HepG2 (cell line): ENCODE results near the gene TP73. TPM values are rescaled to one million over a fixed set of nuclear protein-coding genes. Genes with fewer than 3 reads are reported as not detected.

Experiments used
- ATAC-seq: fragments of 200-7000 bp; cut with Tn5 transposase; 3 replicates; pipeline ENCODE4 v1.9.1; 2020; ENCODE audit warnings: mild to moderate bottlenecking, moderate library complexity
- BruUV-seq: library from RNA; stranded (reverse); fragments of 400-500 nt; replicated peaks from 2 replicates; lab custom pipeline; 2021; lab: Mats Ljungman, UMichigan
- CTCF ChIA-PET: fragments of 300-600 bp; formaldehyde crosslinking; extraction: SDS; loops from one replicate; lab custom pipeline; 2021; ENCODE audit warnings: low total read pairs, inconsistent platforms, low intra/inter-chr PET ratio; lab: Yijun Ruan, JAX
- POLR2A ChIA-PET: fragments of 350-600 bp; sonication (Branson Sonifier 250); formaldehyde crosslinking; loops from one replicate; lab custom pipeline; 2020; ENCODE audit warnings: antibody characterized with exemption, inconsistent platforms; lab: Yijun Ruan, JAX
- DNase-seq: peaks from one replicate; pipeline ENCODE4 v3.0.0-alpha.2; 2015; ENCODE audit warnings: low spot score
- FAIRE-seq: peaks from 3 replicates; lab custom pipeline; 2011; peaks lifted over from hg19 to GRCh38; lab: Jason Lieb, UNC
- H2AFZ ChIP-seq: one replicate; pipeline ENCODE4 v1.6.1; 2011; ENCODE audit warnings: low read length, inconsistent platforms
- H3K27ac ChIP-seq: fragments of 300-600 bp; 3 replicates; pipeline ENCODE4 v1.8.0; 2011; ENCODE audit warnings: mixed run types, mild to moderate bottlenecking, mixed read lengths, low read length, inconsistent platforms; ENCODE audit not compliant: insufficient read depth; ENCODE audit errors: extremely low read length
- H3K27me3 ChIP-seq, 2 experiments: fragments of 200-600 bp in 1 of 2; 2 replicates in 1 of 2; 3 replicates in 1 of 2; pipeline versions ENCODE4 v1.6.0 to v1.8.0; 2011; ENCODE audit warnings: low read length in 2 of 2, mild to moderate bottlenecking in 2 of 2, moderate library complexity in 2 of 2, inconsistent platforms in 1 of 2; ENCODE audit not compliant: insufficient read depth in 2 of 2, control insufficient read depth in 1 of 2
- H3K36me3 ChIP-seq, 2 experiments: fragments of 200-600 bp in 1 of 2; replicated peaks in 1 of 2; 2 replicates in 1 of 2; 3 replicates in 1 of 2; pipeline versions ENCODE4 v1.5.1 to v1.8.0; 2011; ENCODE audit warnings: low read length in 2 of 2, inconsistent platforms in 1 of 2; ENCODE audit not compliant: insufficient read depth in 2 of 2, control insufficient read depth in 1 of 2
- H3K4me1 ChIP-seq: 2 replicates; pipeline ENCODE4 v1.5.1; 2012; ENCODE audit warnings: low read length, inconsistent platforms; ENCODE audit not compliant: insufficient read depth
- H3K4me2 ChIP-seq: 2 replicates; pipeline ENCODE4 v1.6.0; 2011; ENCODE audit warnings: low read depth, low read length, inconsistent platforms
- H3K4me3 ChIP-seq, 3 experiments: fragments of 200-600 bp in 1 of 3; sonication (generic), shearing (Covaris generic) in 1 of 3; replicated peaks in 1 of 3; 2 replicates each; pipeline ENCODE4 v1.5.1; 2011 to 2016; ENCODE audit warnings: low read length in 3 of 3, inconsistent platforms in 2 of 3, low read depth in 2 of 3, mild to moderate bottlenecking in 2 of 3, control low read depth in 1 of 3, mixed read lengths in 1 of 3; ENCODE audit not compliant: insufficient read depth in 1 of 3
- H3K79me2 ChIP-seq: one replicate; pipeline ENCODE4 v1.6.1; 2011; ENCODE audit warnings: low read length, inconsistent platforms; ENCODE audit not compliant: insufficient read depth
- H3K9ac ChIP-seq: 2 replicates; pipeline ENCODE4 v1.6.0; 2011; ENCODE audit warnings: mild to moderate bottlenecking, low read depth, low read length, inconsistent platforms; ENCODE audit not compliant: insufficient read depth
- H3K9me3 ChIP-seq: 2 replicates; pipeline ENCODE4 v1.5.1; 2012; ENCODE audit warnings: mild to moderate bottlenecking, low read length
- H4K20me1 ChIP-seq: 2 replicates; pipeline ENCODE4 v1.6.0; 2011; ENCODE audit warnings: inconsistent platforms, mild to moderate bottlenecking, low read length, moderate library complexity; ENCODE audit not compliant: insufficient read depth
- CREBL2 ChIP-seq: sonication (generic); formaldehyde crosslinking; IDR thresholded peaks from 2 replicates; pipeline ENCODE4 v1.8.1; 2023; ENCODE audit warnings: missing genetic modification reagents, mild to moderate bottlenecking, borderline replicate concordance
- DDIT3 ChIP-seq: sonication (generic); formaldehyde crosslinking; IDR thresholded peaks from 2 replicates; pipeline ENCODE4 v1.4.0; 2020; ENCODE audit warnings: mild to moderate bottlenecking, missing genetic modification reagents
- E2F5 ChIP-seq: sonication (generic); formaldehyde crosslinking; conservative IDR thresholded peaks from 2 replicates; pipeline ENCODE4 v1.4.0; 2020; ENCODE audit warnings: missing genetic modification reagents
- FIP1L1 ChIP-seq: fragments of 200-400 bp; formaldehyde crosslinking; IDR thresholded peaks from 2 replicates; pipeline ENCODE4 v1.6.1; 2018; ENCODE audit warnings: low read depth, mild to moderate bottlenecking, low read length, moderate library complexity, borderline replicate concordance; ENCODE audit not compliant: insufficient read depth
- HDAC6 ChIP-seq: fragments of 200-600 bp; sonication (generic); IDR thresholded peaks from 2 replicates; pipeline ENCODE4 v1.7.0; 2017; ENCODE audit warnings: mild to moderate bottlenecking, antibody characterized with exemption, low read length, low read depth
- HNRNPL ChIP-seq: fragments of 200-400 bp; formaldehyde crosslinking; IDR thresholded peaks from 2 replicates; pipeline ENCODE4 v1.6.1; 2017; ENCODE audit warnings: mild to moderate bottlenecking, low read depth, low read length
- HOXD1 ChIP-seq: sonication (generic); formaldehyde crosslinking; IDR thresholded peaks from 2 replicates; pipeline ENCODE4 v1.5.0; 2020; ENCODE audit warnings: missing genetic modification reagents
- KLF6 ChIP-seq: IDR thresholded peaks from 2 replicates; pipeline ENCODE4 v1.8.0; 2016; ENCODE audit warnings: missing biosample characterization, missing genetic modification reagents
- MEF2D ChIP-seq: sonication (generic); formaldehyde crosslinking; IDR thresholded peaks from 2 replicates; pipeline ENCODE4 v1.5.1; 2020; ENCODE audit warnings: mild to moderate bottlenecking, missing genetic modification reagents
- REL ChIP-seq: sonication (generic); formaldehyde crosslinking; conservative IDR thresholded peaks from 2 replicates; pipeline ENCODE4 v1.8.0; 2022; ENCODE audit warnings: mild to moderate bottlenecking, missing genetic modification reagents, moderate library complexity
- SP2 ChIP-seq: sonication (generic); formaldehyde crosslinking; IDR thresholded peaks from 2 replicates; pipeline ENCODE4 v1.5.1; 2020; ENCODE audit warnings: mild to moderate bottlenecking, missing genetic modification reagents
- ZC3H13 ChIP-seq: sonication (generic); formaldehyde crosslinking; IDR thresholded peaks from 2 replicates; pipeline ENCODE4 v1.8.1; 2023; ENCODE audit warnings: mild to moderate bottlenecking, missing genetic modification reagents, moderate library complexity
- ZNF34 ChIP-seq: sonication (generic); formaldehyde crosslinking; IDR thresholded peaks from 2 replicates; pipeline ENCODE4 v1.4.0; 2020; ENCODE audit warnings: mild to moderate bottlenecking, missing genetic modification reagents, borderline replicate concordance
- ZNF367 ChIP-seq: sonication (generic); formaldehyde crosslinking; IDR thresholded peaks from 2 replicates; pipeline ENCODE4 v1.4.0; 2020; ENCODE audit warnings: missing genetic modification reagents, borderline replicate concordance
- ZNF431 ChIP-seq: sonication (generic); formaldehyde crosslinking; IDR thresholded peaks from 2 replicates; pipeline ENCODE4 v1.9.0; 2022; ENCODE audit warnings: missing genetic modification reagents, low read depth, mild to moderate bottlenecking, borderline replicate concordance
- ZNF687 ChIP-seq: sonication (generic); formaldehyde crosslinking; IDR thresholded peaks from 2 replicates; pipeline ENCODE4 v1.5.1; 2020; ENCODE audit warnings: mild to moderate bottlenecking, missing genetic modification reagents, moderate library complexity
- ZNF772 ChIP-seq: sonication (generic); formaldehyde crosslinking; IDR thresholded peaks from 2 replicates; pipeline ENCODE4 v1.5.0; 2020; ENCODE audit warnings: mild to moderate bottlenecking, missing genetic modification reagents
- WGBS: methylation state at CpG from one replicate; pipeline ENCODE4 v1.1.6; 2017; ENCODE audit warnings: low lambda C conversion rate; 5-methylcytosine and 5-hydroxymethylcytosine counted together
- in situ Hi-C: cut with HindIII; loops from 2 replicates; pipeline ENCODE4 v1.10.0; 2017; ENCODE audit warnings: low pct_unique_long_range_greater_than_20kb; ENCODE audit not compliant: extremely low pct_ligation_motif_present
- intact Hi-C: fragments of 100-400 bp; cut with micrococcal nuclease; formaldehyde crosslinking; loops from one replicate; pipeline ENCODE4 v1.10.0; 2022; ENCODE audit not compliant: unreplicated experiment
- polyA plus RNA-seq, 8 experiments: library from polyadenylated mRNA; depleted of rRNA in 3 of 8; stranded (reverse) in 7 of 8; unstranded in 1 of 8; fragments of >200 nt; fragmentation: Illumina TruSeq in 4 of 8; extraction: Trizol in 4 of 8; gene quantifications; 2 replicates each; pipeline versions ENCODE4 v1.2.1 to v1.2.3, GENCODE V29; 2011 to 2016; ENCODE audit warnings: low read depth in 4 of 8, missing spikeins in 1 of 8, mixed read lengths in 1 of 8; ENCODE audit not compliant: insufficient read depth in 1 of 8
- total RNA-seq, 5 experiments: library from RNA; depleted of rRNA; stranded (reverse); fragments of >200 nt; fragmentation: Illumina TruSeq; extraction: Trizol; gene quantifications; 2 replicates each; pipeline ENCODE4 v1.2.3, GENCODE V29; 2016; ENCODE audit warnings: low read depth in 1 of 5

TP73 gene
- total and polyA plus RNA-seq, 2 of the 13 experiments (the other 11 are each of a cell fraction or from before 2014, with no cell fraction given), result 0.49 to 1.1 TPM

GRCh38 chr1:3777647-3778589 lies 125.6 kb downstream of the TP73 start:
- DNase-seq (no peak), ATAC-seq (no peak), FAIRE-seq (no peak)
- H3K4me3 ChIP-seq, result no peak overlapping the region
- in situ Hi-C loops, result no loop called here
- H3K4me2 ChIP-seq, result no peak overlapping the region
- ChIA-PET CTCF (no interaction called here), POLR2A (interaction anchor here (0.6 to 1.2 kb wide), 2 partner anchors 18 to 59 kb away, joined by 3 to 4 read pairs; partner anchors contain the start of gene LRRC47)
- H3K27ac ChIP-seq, result no peak overlapping the region
- H3K27me3 ChIP-seq, result no peaks in the 10 kb centered on the region
- peaks cover 15% of the 10 kb centered on the region for H3K79me2 ChIP-seq
- WGBS, result 93% methylated on average over 5 of the region's 20 CpGs
- peaks cover 14 to 29% of the 10 kb centered on the region in 2 experiments for H3K36me3 ChIP-seq
- H3K9ac ChIP-seq, result 0 out of 2 replicates have a peak overlapping the region, but pooled peaks have one; percentile 1
- H3K9me3 ChIP-seq, result no peaks in the 10 kb centered on the region
- H4K20me1 ChIP-seq, result no peaks in the 10 kb centered on the region
- H2AFZ ChIP-seq, result no peak overlapping the region
- H3K4me1 ChIP-seq, result peaks cover 45% of the 10 kb centered on the region
- intact Hi-C loops, result loop anchor here (10.0 kb wide), 1 partner anchor 127 kb away; the partner anchor contains the start of gene C1orf174
- BruUV-seq, result no TSS peak
- TF ChIP-seq SP2 (CRISPR knock-in tag) (no peak), REL (CRISPR knock-in tag) (no peak), HDAC6 (no peak), FIP1L1 (0 out of 2 replicates have a peak, but pooled peaks have one; percentile 49), ZNF34 (CRISPR knock-in tag) (no peak), HNRNPL (peak; percentile 90), E2F5 (CRISPR knock-in tag) (no peak), ZNF431 (CRISPR knock-in tag) (no peak), CREBL2 (CRISPR knock-in tag) (no peak), HOXD1 (no peak), DDIT3 (CRISPR knock-in tag) (no peak), ZC3H13 (CRISPR knock-in tag) (peak; percentile 12; the same call in 1 of the 2 replicates), ZNF772 (CRISPR knock-in tag) (no peak), MEF2D (no peak), KLF6 (CRISPR knock-in tag) (no peak), ZNF687 (no peak), ZNF367 (no peak)
